Esophagus muscularis mucosa (tissue), 4 donors: Measurements from ENCODE around the gene SORBS1. TPM values are rescaled to one million over a fixed set of nuclear protein-coding genes. Genes with fewer than 3 reads are reported as not detected.

Experiments
- DNase-seq: peaks from one replicate; pipeline ENCODE4 v3.0.0-alpha.2; 2017; ENCODE audit errors: extremely low spot score
- H3K27ac ChIP-seq, 4 donors: fragments of 200-600 bp; sonication (generic); replicated peaks in 1 of 4; 1 replicate in 3 of 4; 2 replicates in 1 of 4; pipeline ENCODE4 v1.5.1; 2016 to 2019; ENCODE audit warnings: mild to moderate bottlenecking in 1 of 4
- H3K27me3 ChIP-seq, 4 donors: fragments of 200-600 bp; sonication (generic); one replicate each; pipeline versions ENCODE4 v1.5.1 to v1.6.0; 2016 to 2019
- H3K36me3 ChIP-seq, 4 donors: fragments of 200-600 bp; sonication (generic); one replicate each; pipeline ENCODE4 v1.5.1; 2016 to 2019
- H3K4me1 ChIP-seq, 4 donors: fragments of 200-600 bp; sonication (generic); one replicate each; pipeline ENCODE4 v1.5.1; 2016 to 2019
- H3K4me3 ChIP-seq, 4 donors: fragments of 200-600 bp; sonication (generic); 1 replicate in 2 of 4; 2 replicates in 2 of 4; pipeline ENCODE4 v1.5.1; 2016 to 2019; ENCODE audit warnings: mild to moderate bottlenecking in 4 of 4, moderate library complexity in 1 of 4
- H3K9me3 ChIP-seq, 4 donors: fragments of 200-600 bp; sonication (generic); 1 replicate in 3 of 4; 2 replicates in 1 of 4; pipeline ENCODE4 v1.5.1; 2016 to 2019
- CTCF ChIP-seq, 3 experiments: fragments of 200-600 bp in 2 of 3; fragments of 450-650 bp in 1 of 3; sonication (generic) in 2 of 3; IDR thresholded peaks; one replicate each; pipeline ENCODE4 v1.5.1; 2017 to 2019; ENCODE audit warnings: antibody characterized with exemption in 3 of 3, mild to moderate bottlenecking in 2 of 3, moderate library complexity in 1 of 3
- EP300 ChIP-seq: sonication (generic); formaldehyde crosslinking; IDR thresholded peaks from one replicate; pipeline ENCODE4 v1.6.1; 2017; ENCODE audit warnings: antibody characterized with exemption
- POLR2A ChIP-seq: fragments of 450-650 bp; IDR thresholded peaks from one replicate; pipeline ENCODE4 v1.6.1; 2017; ENCODE audit warnings: antibody characterized with exemption, moderate library complexity, mild to moderate bottlenecking, low read depth
- POLR2AphosphoS5 ChIP-seq, 2 donors: sonication (generic); formaldehyde crosslinking; IDR thresholded peaks; one replicate each; pipeline ENCODE4 v1.6.1; 2017; ENCODE audit warnings: antibody characterized with exemption in 2 of 2
- WGBS: methylation state at CpG from one replicate; pipeline ENCODE4 v1.1.5; 2018; 5-methylcytosine and 5-hydroxymethylcytosine counted together
- intact Hi-C: fragments of 100-400 bp; cut with DNase I; formaldehyde crosslinking; loops from one replicate; pipeline ENCODE4 v1.15.1; 2023
- total RNA-seq, 4 donors: library from RNA; depleted of rRNA; stranded (reverse); fragments of >200 nt; gene quantifications; one replicate each; pipeline versions ENCODE4 v1.1.0 to v1.2.1, GENCODE V29; 2016

SORBS1 gene
- total RNA-seq, 4 donors from 2014 or later: 1,569 to 2,231 (median 1,854) TPM

GRCh38 chr10:95414844-95415485, 146.2 kb downstream of the SORBS1 start:
- intact Hi-C loops: no loop called here
- H3K27ac ChIP-seq: peak overlapping the region; percentile 85 to 97 (median 94)
- TF ChIP-seq CTCF (IDR thresholded peaks at IDR 0.05): no peak
- peak; percentile 2 to 19 for TF ChIP-seq POLR2AphosphoS5 (IDR thresholded peaks at IDR 0.05)
- 46% methylated on average over 10 of the region's 10 CpGs for WGBS
- H3K4me3 ChIP-seq: peak overlapping the region; percentile 23 to 54 (median 33)
- H3K9me3 ChIP-seq: no peaks in the 10 kb centered on the region
- H3K27me3 ChIP-seq: no peaks in the 10 kb centered on the region
- peaks cover 5 to 59% (median 37%) of the 10 kb centered on the region in 4 donors for H3K36me3 ChIP-seq
- DNase-seq: no peak
- H3K4me1 ChIP-seq: peaks cover 67 to 100% (median 100%) of the 10 kb centered on the region in 4 donors

- 60% methylated on average over 26 of the region's 27 CpGs for WGBS
- Histone ChIP-seq H3K36me3 (peaks cover 5 to 54% (median 35%) of the 10 kb centered on the region in 4 donors), H3K9me3 (no peaks in the 10 kb centered on the region), H3K4me3 (peak overlapping the region; percentile 23 to 54 (median 33)), H3K27me3 (no peaks in the 10 kb centered on the region), H3K27ac (peak overlapping the region; percentile 85 to 97 (median 94)), H3K4me1 (peaks cover 69 to 100% (median 100%) of the 10 kb centered on the region in 4 donors)
- TF ChIP-seq POLR2AphosphoS5 (IDR thresholded peaks at IDR 0.05) (peak; percentile 10 to 62), CTCF (IDR thresholded peaks at IDR 0.05) (no peak)
- intact Hi-C loops: no loop called here
- DNase-seq: no peak
Measured at GRCh38 chr10:95414016-95414830, 146.9 kb downstream of the SORBS1 start.

- intact Hi-C loops: no loop called here
- WGBS: 60% methylated on average over 5 of the region's 5 CpGs
- Histone ChIP-seq H3K4me3 (peak overlapping the region in 1 of 4 donors; percentile 31), H3K27ac (peak overlapping the region; percentile 85 to 97 (median 94)), H3K4me1 (peaks cover 72 to 100% (median 100%) of the 10 kb centered on the region in 4 donors), H3K36me3 (peaks cover 5 to 52% (median 30%) of the 10 kb centered on the region in 4 donors), H3K27me3 (no peaks in the 10 kb centered on the region), H3K9me3 (no peaks in the 10 kb centered on the region)
- no peak for DNase-seq
- TF ChIP-seq POLR2AphosphoS5 (IDR thresholded peaks at IDR 0.05) (no peak), POLR2A (no peak)
Measured at GRCh38 chr10:95413588-95413987, 147.6 kb downstream of the SORBS1 start.

GRCh38 chr10:95411635-95412034, 149.5 kb downstream of the SORBS1 start:
- H3K4me1 ChIP-seq: peaks cover 73 to 100% (median 100%) of the 10 kb centered on the region in 4 donors
- DNase-seq: no peak
- intact Hi-C loops: no loop called here

GRCh38 chr10:95408983-95409873, 151.9 kb downstream of the SORBS1 start:
- peaks cover 83 to 100% (median 100%) of the 10 kb centered on the region in 4 donors for H3K4me1 ChIP-seq

More at GRCh38 chr10:95411635-95412034, 149.5 kb downstream of the SORBS1 start:
- Histone ChIP-seq H3K27ac (peak overlapping the region; percentile 85 to 97 (median 94)), H3K36me3 (peaks cover 5 to 55% (median 38%) of the 10 kb centered on the region in 4 donors), H3K4me3 (no peak overlapping the region), H3K27me3 (no peaks in the 10 kb centered on the region), H3K9me3 (no peaks in the 10 kb centered on the region)
- WGBS: 71% methylated on average over 4 of the region's 4 CpGs
- TF ChIP-seq POLR2AphosphoS5 (IDR thresholded peaks at IDR 0.05) (peak; percentile 8 to 36), POLR2A (no peak)

More at GRCh38 chr10:95408983-95409873, 151.9 kb downstream of the SORBS1 start:
- Histone ChIP-seq H3K9me3 (no peaks in the 10 kb centered on the region), H3K36me3 (peaks cover 25 to 68% (median 57%) of the 10 kb centered on the region in 4 donors), H3K27ac (peak overlapping the region; percentile 85 to 97 (median 94)), H3K4me3 (no peak overlapping the region), H3K27me3 (no peaks in the 10 kb centered on the region)
- 12% methylated on average over 3 of the region's 3 CpGs for WGBS
- intact Hi-C loops: no loop called here
- TF ChIP-seq POLR2A: no peak
- TF ChIP-seq POLR2AphosphoS5 (IDR thresholded peaks at IDR 0.05): peak; percentile 63 to 81
- TF ChIP-seq EP300: peak; percentile 83
- no peak for DNase-seq
